ENCODE data around the gene SORCS3.

DNA sequence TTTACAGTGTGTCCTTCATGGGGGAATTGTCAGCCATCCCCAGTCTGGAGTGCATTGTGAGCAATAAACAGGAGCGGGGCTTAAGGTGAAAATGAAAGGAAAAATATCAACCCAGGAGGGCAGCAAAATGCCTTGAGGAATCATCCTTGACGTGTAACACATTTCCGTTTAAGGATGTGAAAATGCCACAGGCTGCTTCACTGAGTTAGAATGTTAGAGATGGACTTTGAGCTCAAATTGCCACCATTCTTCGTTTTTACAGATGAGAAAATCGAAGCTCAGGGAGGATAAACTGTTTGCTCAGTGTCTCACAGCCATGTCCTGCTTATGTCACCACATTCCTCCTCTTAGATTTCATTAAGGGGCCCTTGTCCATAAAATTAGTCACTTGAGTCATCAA, 23.1 kb downstream of the SORCS3 start:
- no peak for TF ChIP-seq POLR2A (IDR thresholded peaks at IDR 0.05)
- TF ChIP-seq CTCF (IDR thresholded peaks at IDR 0.05) = no peak

Measured in body of pancreas (tissue), 4 donors.